OCI-LY3 (cell line): ENCODE results near the gene ARID2.

Source experiments
- EZH2phosphoT487 ChIP-seq: fragments of 200-600 bp; shearing (Covaris generic); IDR thresholded peaks from 2 replicates; pipeline ENCODE4 v1.6.1; 2018; ENCODE audit warnings: antibody characterized with exemption, mixed run types, low read depth
- TF ChIP-seq, protein P1 (sequence below): fragments of 200-600, 300-600 bp; sonication (generic); IDR thresholded peaks from 2 replicates; pipeline ENCODE4 v1.5.1; 2014; ENCODE audit warnings: antibody characterized with exemption, low read length, low read depth

DNA sequence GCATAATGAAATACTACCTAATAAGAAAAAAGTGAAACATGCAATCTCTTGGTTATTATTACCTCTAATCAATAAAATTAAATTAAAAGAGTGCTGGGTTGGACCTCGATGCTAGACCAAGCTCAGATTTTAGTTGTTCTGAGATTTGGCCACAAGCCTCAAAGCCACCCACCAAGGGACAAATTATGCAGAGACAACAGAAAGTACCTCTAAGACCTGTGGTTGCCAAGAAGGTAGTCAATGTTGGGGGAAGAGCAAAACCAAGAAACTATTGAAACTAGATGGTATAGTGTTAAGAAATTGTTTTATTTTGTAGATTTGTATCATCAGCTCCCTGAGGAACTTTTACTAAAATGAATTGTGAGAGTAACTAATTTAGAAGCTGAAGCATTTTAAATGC lies 43.8 kb upstream of the ARID2 start:
- TF ChIP-seq, protein P1, sequence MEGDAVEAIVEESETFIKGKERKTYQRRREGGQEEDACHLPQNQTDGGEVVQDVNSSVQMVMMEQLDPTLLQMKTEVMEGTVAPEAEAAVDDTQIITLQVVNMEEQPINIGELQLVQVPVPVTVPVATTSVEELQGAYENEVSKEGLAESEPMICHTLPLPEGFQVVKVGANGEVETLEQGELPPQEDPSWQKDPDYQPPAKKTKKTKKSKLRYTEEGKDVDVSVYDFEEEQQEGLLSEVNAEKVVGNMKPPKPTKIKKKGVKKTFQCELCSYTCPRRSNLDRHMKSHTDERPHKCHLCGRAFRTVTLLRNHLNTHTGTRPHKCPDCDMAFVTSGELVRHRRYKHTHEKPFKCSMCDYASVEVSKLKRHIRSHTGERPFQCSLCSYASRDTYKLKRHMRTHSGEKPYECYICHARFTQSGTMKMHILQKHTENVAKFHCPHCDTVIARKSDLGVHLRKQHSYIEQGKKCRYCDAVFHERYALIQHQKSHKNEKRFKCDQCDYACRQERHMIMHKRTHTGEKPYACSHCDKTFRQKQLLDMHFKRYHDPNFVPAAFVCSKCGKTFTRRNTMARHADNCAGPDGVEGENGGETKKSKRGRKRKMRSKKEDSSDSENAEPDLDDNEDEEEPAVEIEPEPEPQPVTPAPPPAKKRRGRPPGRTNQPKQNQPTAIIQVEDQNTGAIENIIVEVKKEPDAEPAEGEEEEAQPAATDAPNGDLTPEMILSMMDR = no peak
- no peak for TF ChIP-seq EZH2phosphoT487
